ENCODE data around the gene GPR4.
"Not testable (repeated sequence)": the region's sequence is repeated elsewhere in the genome, so short reads cannot be mapped to it uniquely, and the experiment has no call there.

GPR4 gene

DNA sequence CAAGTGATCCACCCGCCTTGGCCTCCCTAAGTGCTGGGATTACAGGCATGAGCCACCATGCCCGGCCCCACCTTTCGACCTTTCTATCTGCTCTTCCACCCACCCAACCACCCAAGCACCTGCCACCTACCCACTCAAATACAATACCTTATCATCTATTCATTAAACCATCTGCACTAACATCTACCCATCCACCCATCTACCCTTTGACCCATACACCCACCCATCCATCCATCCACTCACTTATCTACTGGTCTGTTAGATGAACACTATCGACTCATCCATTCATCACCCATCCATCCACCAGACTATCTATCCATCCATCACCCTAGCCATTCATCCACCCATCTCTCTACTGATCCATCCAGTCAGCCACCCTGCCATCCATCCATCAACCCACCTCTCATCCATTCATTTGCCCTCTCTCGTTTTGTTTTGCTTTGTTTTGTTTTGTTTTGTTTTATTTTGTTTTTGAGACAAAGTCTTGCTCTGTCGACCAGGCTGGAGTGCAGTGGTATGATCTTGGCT lies 20.0 kb upstream of the GPR4 start:
- no peak for DNase-seq (ENCODE audit: low read depth)

GRCh38 chr19:45621389-45621788 lies 19.4 kb upstream of the GPR4 start:
- DNase-seq (ENCODE audit: low read depth), result no peak

GRCh38 chr19:45616704-45617017 lies 14.6 kb upstream of the GPR4 start:
- no peak for DNase-seq (ENCODE audit: low read depth)

GRCh38 chr19:45615795-45616703 lies 14.0 kb upstream of the GPR4 start:
- DNase-seq (ENCODE audit: low read depth), result no peak

DNA sequence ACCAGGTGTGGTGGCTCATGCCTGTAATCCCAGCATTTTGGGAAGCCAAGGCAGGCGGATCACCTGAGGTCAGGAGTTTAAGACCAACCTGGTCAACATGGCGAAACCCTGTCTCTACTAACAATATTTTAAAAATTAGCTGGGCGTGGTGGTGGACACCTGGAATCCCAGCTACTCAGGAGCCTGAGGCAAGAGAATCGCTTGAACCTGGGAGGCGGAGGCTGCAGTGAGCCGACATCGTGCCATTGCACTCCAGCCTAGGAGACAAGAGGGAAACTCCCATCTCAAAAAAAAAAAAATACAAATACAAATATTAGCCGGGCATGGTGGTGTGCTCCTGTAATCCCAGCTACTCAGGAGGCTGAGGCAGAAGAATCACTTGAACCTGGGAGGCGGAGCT lies 13.0 kb upstream of the GPR4 start:
- not testable (repeated sequence) for DNase-seq (ENCODE audit: low read depth)

DNA sequence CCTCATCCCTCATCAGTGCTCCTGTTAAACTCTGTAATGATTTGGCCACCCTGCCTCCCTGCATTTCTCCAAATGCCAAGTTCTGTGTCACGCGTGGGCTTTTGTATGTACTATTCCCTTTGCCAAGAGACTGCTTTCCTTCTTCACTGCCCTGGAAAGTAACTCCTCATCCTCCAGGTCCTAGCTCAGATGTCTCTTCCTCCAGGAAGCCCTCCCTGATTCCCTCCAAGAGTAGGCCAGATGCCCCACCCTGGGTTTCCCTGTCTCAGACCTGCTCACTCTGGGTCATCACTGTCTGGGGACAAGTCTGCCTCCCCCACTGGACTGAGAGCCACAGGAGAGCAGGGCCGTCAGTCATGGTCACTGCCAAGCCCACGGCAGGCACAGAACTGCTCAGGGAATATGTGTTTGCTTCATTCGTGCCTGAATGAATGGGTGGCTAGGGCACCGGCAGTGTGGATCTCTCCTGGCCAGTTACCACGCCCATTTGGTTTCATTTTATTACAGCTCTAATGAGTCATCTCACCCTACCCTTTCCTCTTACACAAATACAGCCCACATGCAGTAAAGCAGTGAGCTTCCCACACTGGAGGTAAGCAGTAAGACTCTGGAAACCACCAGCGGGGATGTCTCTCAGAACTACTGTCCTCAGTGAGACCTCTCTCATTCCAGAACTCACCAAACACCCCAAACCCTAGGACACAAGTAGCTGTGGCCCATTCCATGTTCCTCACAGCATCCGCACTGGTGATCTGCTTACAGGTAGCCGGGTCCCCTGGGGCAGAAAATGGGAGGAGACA lies 12.1 kb upstream of the GPR4 start:
- peak; percentile 85 for DNase-seq (ENCODE audit: low read depth)

DNA sequence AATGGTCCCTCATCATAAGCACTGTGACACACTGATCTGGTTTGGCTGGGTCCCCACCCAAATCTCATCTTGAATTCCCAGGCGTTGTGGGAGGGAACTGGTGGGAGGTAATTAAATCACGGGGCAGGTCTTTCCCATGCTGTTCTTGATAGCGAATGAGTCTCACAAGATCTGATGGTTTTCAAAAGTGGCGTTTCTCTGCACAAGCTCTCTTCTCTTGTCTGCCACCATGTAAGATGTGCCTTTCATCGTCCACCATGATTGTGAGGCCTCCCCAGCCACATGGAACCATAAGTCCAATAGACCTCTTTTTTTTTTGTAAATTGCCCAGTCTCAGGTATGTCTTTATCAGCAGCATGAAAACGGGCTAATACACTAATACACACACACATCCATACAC lies 6.9 kb upstream of the GPR4 start:
- no peak for DNase-seq (ENCODE audit: low read depth)

GRCh38 chr19:45607071-45608029 lies 5.3 kb upstream of the GPR4 start:
- no peak for DNase-seq (ENCODE audit: low read depth)

GRCh38 chr19:45601115-45601514 lies 897 bp downstream of the GPR4 start:
- no peak for DNase-seq (ENCODE audit: low read depth)

DNA sequence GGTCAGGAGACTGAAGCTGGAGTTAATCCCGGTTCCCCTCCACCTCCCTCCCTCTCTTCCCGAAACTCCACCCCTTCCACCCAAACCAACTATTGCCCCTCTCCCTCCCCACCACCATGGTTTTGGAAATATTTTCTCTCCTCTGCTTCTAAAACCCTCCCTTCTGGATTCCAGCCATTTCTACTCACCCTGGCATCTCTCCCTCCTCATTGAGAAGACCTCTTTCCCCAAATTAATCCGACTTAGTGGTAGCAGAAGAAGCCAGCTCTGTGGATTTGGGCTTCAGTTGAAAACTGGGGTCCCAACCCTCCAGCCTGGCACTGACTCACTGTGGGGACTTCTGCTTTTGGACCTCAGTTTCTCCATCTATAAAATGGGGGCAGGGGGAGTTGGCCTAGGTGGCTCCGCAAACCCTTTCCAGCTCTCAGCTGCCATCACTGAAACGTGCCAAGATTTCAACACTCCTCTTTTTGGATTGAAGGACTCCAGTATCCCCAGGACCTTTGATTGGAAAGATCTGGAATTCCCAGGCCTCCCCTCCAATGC lies 1.6 kb downstream of the GPR4 start:
- no peak for DNase-seq (ENCODE audit: low read depth)

DNA sequence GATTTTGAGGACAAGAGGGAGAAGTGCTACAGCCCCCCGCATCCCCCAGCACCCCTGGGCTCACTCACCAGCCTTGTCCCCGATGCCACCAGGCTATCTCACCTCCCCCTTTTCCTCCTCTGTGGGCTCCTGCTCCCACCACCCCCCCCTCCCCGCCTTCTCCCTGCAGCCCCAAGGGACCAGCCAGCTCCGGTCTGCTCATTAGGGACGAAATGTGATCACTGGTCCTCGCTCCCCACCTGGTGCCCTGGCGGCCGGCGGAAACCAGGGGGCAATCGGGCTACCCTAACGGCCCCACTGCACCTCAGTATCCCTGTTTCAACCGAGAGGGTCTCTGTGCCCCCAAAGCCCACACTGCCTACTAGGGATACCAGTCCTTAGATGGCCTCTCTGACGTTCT lies 2.7 kb downstream of the GPR4 start:
- no peak for DNase-seq (ENCODE audit: low read depth)

- DNase-seq (ENCODE audit: low read depth), result no peak
These were observed 3.6 kb downstream of the GPR4 start for GRCh38 chr19:45598267-45599001.

DNA sequence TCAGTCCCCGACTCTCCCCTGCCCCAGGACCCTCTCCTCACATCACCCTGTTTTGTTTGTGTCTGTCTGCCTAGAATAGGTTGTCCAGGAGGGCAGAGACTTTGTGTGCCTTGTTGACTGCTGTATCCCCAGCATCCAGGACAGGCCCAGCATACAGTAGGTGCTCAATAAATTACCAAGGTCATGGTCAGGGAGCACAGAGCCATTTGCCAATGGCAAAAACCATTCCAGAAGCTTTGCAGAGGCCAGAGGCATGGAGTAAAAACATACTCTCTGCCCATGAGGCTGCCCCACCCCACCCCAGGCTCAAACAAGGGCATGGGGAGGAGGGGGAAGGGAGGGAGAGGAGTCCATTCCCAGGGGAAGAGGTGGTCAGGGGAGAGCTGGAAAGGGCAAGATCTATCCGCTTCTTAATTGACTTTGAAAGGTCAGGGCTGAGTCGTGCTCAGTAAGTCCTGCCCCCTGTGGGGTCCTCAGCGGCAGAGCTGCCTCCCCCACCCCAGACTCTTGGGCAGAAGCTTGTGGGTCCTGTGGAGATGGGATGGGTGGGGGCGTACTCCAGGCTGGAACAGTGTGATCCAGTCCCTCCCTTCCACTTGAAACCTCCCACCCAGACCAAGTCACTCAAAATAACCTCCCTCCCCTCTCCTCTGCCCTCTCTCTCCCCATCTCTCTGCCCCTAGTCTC lies 4.4 kb downstream of the GPR4 start:
- DNase-seq (ENCODE audit: low read depth), result no peak

- no peak for DNase-seq (ENCODE audit: low read depth)
These were observed 6.2 kb downstream of the GPR4 start for GRCh38 chr19:45595814-45596213.

GRCh38 chr19:45593520-45593919 lies 8.5 kb downstream of the GPR4 start:
- no peak for DNase-seq (ENCODE audit: low read depth)

GRCh38 chr19:45592366-45592765 lies 9.6 kb downstream of the GPR4 start:
- DNase-seq (ENCODE audit: low read depth), result no peak

DNA sequence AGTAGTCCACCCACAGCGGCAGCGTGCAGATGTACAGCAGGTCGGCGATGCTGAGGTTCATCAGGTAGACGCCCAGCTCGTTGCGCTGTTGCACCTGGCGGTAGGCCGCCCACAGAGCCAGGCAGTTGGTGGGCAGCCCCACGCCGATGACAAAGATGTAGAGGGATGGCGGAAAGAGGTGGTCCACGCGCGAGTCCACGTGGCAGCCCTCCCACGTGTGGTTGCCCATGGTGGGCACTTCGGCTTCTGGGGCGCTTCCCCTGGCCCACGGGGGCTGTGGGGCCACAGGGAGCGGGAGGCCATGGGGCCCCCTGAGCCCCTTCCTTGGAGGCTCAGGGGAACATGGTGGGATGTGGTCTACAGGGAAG lies 10.4 kb downstream of the GPR4 start:
- no peak for DNase-seq (ENCODE audit: low read depth)

- no peak for DNase-seq (ENCODE audit: low read depth)
These were observed 10.9 kb downstream of the GPR4 start for GRCh38 chr19:45591004-45591637.

- no peak for DNase-seq (ENCODE audit: low read depth)
These were observed 11.6 kb downstream of the GPR4 start for GRCh38 chr19:45590300-45591003.
